Adipocyte (in vitro differentiated cells): Measurements from ENCODE around the gene PPTC7.
"Not testable (repeated sequence)": the region's sequence is repeated elsewhere in the genome, so short reads cannot be mapped to it uniquely, and the experiment has no call there.

Experiments
- DNase-seq: peaks from one replicate; pipeline ENCODE4 v3.0.0-alpha.2; 2015; ENCODE audit warnings: low read depth
- H3K27me3 ChIP-seq: replicated peaks from 2 replicates; pipeline ENCODE4 v1.7.0; 2013; ENCODE audit warnings: mild to moderate bottlenecking, low read length, moderate library complexity; ENCODE audit not compliant: control insufficient read depth, insufficient read depth
- H3K36me3 ChIP-seq: 2 replicates; pipeline ENCODE4 v1.7.0; 2013; ENCODE audit warnings: low read length, mild to moderate bottlenecking, moderate library complexity; ENCODE audit not compliant: control insufficient read depth, insufficient read depth, severe bottlenecking
- H3K4me1 ChIP-seq: 2 replicates; pipeline ENCODE4 v1.7.0; 2013; ENCODE audit warnings: mild to moderate bottlenecking, low read length, moderate library complexity; ENCODE audit not compliant: control insufficient read depth, insufficient read depth
- H3K4me3 ChIP-seq: 2 replicates; pipeline ENCODE4 v1.7.0; 2013; ENCODE audit warnings: mild to moderate bottlenecking, low read length, moderate library complexity
- H3K9ac ChIP-seq: 2 replicates; pipeline ENCODE4 v1.7.0; 2013; ENCODE audit warnings: mild to moderate bottlenecking, low read length, moderate library complexity
- H3K9me3 ChIP-seq: 2 replicates; pipeline ENCODE4 v1.7.0; 2013; ENCODE audit warnings: mild to moderate bottlenecking, low read length, moderate library complexity; ENCODE audit not compliant: control insufficient read depth

PPTC7 gene

DNA sequence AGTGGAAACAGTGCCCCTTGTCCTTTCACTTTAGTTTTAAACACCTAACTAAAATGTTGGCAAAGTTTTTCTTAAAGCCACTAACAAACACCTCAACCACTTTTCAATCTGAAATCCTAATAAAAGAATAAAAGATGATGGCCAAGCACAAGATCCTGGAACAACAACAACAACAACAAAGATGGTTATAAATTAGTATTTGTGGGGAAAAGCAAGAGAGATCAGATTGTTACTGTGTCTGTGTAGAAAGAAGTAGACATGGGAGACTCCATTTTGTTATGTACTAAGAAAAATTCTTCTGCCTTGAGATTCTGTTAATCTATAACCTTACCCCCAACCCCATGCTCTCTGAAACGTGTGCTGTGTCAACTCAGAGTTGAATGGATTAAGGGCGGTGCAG is 13.3 kb downstream of the PPTC7 start:
- peaks cover 32% of the 10 kb centered on the region for H3K4me1 ChIP-seq
- H3K36me3 ChIP-seq, DNase-seq: not testable (repeated sequence)

DNA sequence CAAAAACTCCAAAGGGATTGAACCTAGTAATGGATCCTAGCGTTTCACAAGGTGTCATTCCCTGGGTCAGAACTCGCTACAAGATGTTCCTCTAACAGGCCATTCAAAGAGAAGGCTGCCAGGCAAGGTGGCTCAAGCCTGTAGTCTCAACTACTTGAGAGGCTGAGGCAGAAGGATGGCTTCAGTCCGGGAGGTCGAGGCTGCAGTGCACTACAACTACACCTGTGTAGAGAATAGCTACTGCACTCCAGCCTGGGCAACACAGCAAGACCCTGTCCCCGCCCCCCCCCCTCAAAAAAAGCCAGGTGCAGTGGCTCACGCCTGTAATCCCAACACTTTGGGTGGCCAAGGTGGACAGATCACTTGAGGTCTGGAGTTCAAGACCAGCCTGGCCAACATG is 14.4 kb downstream of the PPTC7 start:
- no peak for DNase-seq
- no peak overlapping the region for H3K4me3 ChIP-seq
- no peaks in the 10 kb centered on the region for H3K27me3 ChIP-seq
- no peak overlapping the region for H3K9ac ChIP-seq
- H3K4me1 ChIP-seq = peaks cover 32% of the 10 kb centered on the region
- H3K9me3 ChIP-seq = no peaks in the 10 kb centered on the region
- no peaks in the 10 kb centered on the region for H3K36me3 ChIP-seq

More for the DNA sequence above, 13.3 kb downstream of the PPTC7 start:
- H3K9me3 ChIP-seq, H3K4me3 ChIP-seq, H3K27me3 ChIP-seq, H3K9ac ChIP-seq: not testable (repeated sequence)

DNA sequence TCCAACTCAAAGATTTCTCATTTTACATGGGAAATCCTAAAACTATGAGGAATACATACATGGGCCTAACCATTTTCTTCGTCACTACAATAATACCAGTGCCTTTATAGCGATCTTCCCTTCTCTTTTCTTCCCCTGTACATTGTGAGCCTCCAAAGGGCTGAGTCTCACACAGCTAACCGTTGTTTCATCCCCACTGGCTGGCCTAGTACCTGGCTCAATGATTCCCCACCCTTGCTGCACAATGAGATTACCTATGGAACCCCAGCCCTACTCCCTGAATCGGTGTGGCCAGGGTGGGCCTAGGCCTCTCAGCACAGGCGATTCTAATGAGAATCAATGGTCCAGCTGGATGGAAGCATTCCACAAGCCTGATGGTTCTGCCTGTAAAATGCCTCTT is 16.1 kb downstream of the PPTC7 start:
- H3K4me1 ChIP-seq = peaks cover 44% of the 10 kb centered on the region
- H3K9me3 ChIP-seq = no peaks in the 10 kb centered on the region
- H3K4me3 ChIP-seq = no peak overlapping the region
- no peaks in the 10 kb centered on the region for H3K36me3 ChIP-seq
- DNase-seq = no peak
- no peaks in the 10 kb centered on the region for H3K27me3 ChIP-seq
- H3K9ac ChIP-seq = no peak overlapping the region

DNA sequence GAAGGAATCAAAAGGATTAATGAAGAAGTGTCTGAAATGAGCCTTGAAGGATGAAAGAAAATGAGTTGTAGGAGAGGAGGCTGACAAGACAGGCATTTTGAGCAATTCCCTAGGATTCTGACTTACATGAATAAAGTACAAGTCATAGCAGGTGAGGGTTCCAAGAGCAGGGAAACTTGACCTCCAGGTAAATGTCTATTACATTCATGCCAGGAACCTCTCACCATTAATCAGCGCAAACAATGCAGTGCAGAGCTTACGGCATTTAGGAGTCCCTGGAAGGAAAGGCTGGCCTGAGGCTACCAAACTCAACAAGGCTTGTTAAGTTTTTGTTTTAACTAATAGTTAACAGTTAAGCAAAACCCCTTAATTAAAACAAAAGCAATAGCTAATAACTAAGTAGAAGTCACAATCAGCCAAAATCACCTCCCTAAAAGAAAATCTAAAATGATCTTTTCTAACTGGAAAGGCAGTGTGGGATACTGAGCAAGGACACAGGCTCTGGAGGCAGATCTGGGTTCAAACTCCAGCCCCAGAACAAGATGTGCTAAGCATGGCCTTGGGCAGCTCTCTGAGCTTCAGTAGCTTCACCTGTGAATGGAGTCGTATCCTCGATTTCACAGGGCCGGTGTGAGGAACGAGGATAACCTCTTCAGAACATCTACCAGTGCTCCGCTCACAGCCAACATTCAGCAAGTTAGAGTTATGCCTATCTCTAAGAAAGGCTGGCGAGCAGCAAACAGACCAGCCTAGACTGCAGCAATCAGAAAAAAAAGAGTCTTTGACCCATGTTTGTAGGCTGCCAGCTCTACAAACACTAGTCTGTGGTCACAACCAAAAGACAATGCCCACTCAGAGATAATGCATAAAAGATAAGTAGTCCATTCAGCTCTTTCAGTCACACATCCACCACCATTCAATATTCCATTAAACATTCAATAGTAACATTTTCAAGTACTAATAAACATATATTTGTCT is 16.9 kb downstream of the PPTC7 start:
- H3K4me1 ChIP-seq = peaks cover 52% of the 10 kb centered on the region
- DNase-seq = no peak
- no peak overlapping the region for H3K4me3 ChIP-seq
- H3K9me3 ChIP-seq = no peaks in the 10 kb centered on the region
- H3K36me3 ChIP-seq = no peaks in the 10 kb centered on the region
- no peak overlapping the region for H3K9ac ChIP-seq
- H3K27me3 ChIP-seq = no peaks in the 10 kb centered on the region

DNA sequence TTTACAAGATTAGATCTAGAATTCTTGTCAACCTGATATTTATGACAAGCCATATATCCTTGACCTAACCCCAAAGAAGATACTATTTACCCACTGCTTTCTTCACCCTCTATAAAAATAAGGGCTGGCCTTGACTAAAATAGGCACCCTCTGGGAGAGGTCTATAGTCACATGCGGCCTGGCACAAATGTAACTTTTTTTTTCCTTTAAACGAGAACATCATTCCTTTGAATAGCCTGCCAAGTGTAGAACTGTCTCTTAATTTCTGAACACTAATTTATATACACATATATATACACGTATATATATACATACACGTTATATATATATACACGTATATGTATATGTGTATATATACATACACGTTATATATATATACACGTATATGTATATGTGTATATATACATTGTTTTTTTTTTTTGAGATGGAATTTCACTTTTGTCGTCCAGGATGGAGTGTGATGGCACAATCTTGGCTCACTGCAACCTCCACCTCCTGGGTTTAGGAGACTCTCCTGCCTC is 18.6 kb downstream of the PPTC7 start:
- H3K9ac ChIP-seq = peak overlapping the region; percentile 35
- no peaks in the 10 kb centered on the region for H3K9me3 ChIP-seq
- H3K36me3 ChIP-seq = no peaks in the 10 kb centered on the region
- no peaks in the 10 kb centered on the region for H3K27me3 ChIP-seq
- peaks cover 62% of the 10 kb centered on the region for H3K4me1 ChIP-seq
- DNase-seq = no peak
- H3K4me3 ChIP-seq = peak overlapping the region; percentile 34

DNA sequence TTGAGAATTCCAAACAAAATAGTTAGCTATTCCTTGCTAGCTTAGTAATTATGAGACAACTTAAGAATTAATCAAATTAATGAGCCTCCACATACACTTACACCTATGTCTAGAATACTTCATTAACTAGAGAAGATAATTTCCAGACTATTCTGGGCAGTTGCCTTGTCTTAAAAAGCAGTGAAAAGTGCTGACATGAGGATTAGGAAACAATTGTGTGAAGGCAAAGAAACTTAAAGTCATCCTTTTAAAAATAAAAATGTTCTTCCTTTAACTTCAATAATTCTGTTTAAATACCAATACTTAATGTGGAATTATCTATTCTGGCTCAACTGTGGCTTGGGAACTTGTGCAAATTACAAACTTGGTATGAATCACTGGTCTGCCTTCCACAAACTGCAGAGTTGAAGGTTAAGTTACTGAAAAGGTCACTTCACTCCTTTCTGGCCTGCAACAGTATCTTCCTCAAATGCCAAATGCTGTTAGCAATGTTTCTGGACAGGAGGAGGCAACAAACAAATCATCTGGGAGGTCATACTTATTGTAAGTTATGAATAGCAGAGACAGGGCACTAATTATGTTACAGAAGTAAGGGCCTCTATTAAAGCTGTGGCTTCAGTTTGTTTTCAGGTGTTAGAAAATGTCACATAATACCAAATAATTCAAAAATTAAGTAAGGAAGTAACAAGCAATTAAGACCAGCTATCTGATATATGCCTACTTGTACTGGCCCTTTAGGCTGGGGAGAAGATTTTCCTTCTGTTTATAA is 19.2 kb downstream of the PPTC7 start:
- Histone ChIP-seq H3K36me3 (no peaks in the 10 kb centered on the region), H3K9me3 (no peaks in the 10 kb centered on the region), H3K4me3 (peak overlapping the region; percentile 34), H3K27me3 (no peaks in the 10 kb centered on the region), H3K4me1 (peaks cover 62% of the 10 kb centered on the region), H3K9ac (peak overlapping the region; percentile 35)
- peak; percentile 69 for DNase-seq

DNA sequence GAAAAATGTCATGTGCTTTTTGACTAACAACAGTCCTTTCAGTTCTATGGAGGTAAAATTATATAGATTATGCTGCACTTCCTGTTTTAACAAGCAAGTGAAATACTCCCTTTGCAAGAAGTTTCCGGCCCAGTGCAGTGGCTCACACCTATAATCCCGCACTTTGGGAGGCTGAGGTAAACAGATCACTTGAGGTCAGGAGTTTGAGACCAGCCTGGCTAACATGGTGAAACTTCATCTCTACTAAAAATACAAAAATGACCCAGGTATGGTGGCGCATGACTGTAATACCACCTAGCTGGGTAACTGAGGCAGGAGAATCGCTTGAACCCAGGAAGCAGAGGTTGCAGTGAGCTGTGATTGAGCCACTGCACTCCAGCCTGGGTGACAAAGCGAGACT is 20.7 kb downstream of the PPTC7 start:
- H3K36me3 ChIP-seq = not testable (repeated sequence)

DNA sequence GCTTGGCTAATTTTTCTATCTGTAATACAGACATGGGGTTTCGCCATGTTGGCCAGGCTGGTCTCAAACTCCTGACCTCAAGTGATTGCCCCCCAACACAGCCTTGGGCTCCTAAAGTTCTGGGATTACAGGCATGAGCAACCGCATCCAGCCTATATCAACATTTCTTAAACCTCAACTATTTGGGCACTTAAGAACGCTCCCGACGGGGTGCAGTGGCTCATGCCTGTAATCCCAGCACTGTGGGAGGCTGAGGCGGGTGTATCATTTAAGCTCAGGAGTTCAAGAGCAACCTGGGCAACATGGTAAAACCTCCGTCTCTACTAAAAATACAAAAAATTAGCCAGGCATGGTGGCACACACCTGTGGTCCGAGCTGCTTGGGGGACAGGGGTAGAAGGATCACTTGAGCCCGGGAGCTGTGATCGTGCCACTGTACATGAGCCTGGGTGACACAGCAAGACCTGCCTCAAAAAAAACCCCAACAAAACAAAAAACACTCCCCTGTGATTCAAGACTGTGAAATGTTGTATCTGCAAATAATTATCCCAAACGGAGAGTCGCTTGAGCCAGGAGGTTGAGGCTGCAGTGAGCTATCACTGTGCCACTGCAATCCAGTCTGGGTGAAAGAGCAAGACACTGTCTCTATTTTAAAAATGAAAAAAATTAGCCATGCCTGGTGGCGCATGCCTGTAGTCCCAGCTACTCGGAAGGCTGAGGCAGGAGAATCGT is 21.5 kb downstream of the PPTC7 start:
- H3K36me3 ChIP-seq = no peaks in the 10 kb centered on the region
- H3K27me3 ChIP-seq = no peaks in the 10 kb centered on the region
- H3K9me3 ChIP-seq = no peaks in the 10 kb centered on the region
- H3K9ac ChIP-seq = peak overlapping the region; percentile 80
- H3K4me1 ChIP-seq = peaks cover 72% of the 10 kb centered on the region
- peak; percentile 79 for DNase-seq
- peak overlapping the region; percentile 61 for H3K4me3 ChIP-seq

More for the DNA sequence above, 20.7 kb downstream of the PPTC7 start:
- H3K27me3 ChIP-seq, H3K9me3 ChIP-seq, DNase-seq: not testable (repeated sequence)
- Histone ChIP-seq H3K9ac (peak overlapping the region; percentile 80), H3K4me3 (peak overlapping the region; percentile 19), H3K4me1 (peaks cover 64% of the 10 kb centered on the region)

DNA sequence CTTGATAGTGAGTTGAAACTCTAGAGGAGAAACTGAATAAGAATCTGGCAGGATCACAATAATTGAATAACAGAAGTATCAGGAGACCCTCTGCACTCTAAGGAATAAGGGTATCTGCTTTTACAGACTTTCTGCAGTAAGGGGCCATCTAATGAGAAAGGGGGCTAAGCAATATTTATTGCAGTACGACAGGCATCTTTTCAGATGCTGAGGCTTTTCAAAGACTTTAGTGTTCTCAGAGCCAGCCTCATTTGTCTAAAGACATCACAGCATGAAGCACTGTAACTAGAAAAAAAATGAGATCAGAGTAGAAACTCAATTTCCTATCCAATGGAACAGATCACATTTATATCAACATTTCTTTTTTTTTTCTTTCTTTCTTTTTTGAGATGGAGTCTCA is 22.2 kb downstream of the PPTC7 start:
- Histone ChIP-seq H3K4me1 (peaks cover 73% of the 10 kb centered on the region), H3K9ac (no peak overlapping the region), H3K27me3 (no peaks in the 10 kb centered on the region), H3K36me3 (no peaks in the 10 kb centered on the region), H3K4me3 (no peak overlapping the region), H3K9me3 (no peaks in the 10 kb centered on the region)
- DNase-seq = no peak

DNA sequence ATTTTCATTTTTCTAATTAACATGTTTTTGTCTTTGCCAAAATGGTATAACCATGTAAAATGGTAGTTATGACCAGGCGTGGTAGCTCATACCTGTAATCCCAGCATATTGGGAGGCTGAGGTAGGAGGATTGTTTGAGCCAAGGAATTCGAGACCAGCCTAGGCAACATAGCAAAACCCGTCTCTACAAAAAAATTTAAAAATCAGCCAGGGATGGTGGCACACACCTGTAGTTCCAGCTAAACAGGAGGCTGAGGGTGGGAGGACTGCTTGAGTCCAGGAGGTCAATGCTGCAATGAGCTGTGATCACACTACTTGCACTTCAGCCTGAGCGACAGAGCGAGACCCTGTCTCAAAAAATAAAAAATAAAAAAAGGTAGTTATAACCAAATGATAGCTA is 23.1 kb downstream of the PPTC7 start:
- DNase-seq = no peak

DNA sequence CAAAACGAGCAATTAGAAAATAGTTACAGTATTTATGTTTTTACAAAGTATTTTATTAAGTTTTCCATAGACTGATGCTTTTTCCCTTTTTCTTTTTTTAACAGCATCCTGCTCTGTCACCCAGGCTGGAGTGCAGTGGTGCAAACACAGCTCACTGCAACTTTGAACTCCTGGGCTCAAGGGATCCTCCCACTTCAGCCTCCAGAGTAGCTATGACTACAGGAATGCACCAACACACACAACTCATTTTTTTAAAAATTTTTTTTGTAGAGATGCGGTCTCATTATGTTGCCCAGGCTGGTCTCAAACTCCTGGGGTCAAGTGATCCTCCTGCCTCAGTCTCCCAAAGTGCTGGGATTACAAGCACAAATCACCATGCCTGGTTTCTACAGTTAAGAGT is 24.2 kb downstream of the PPTC7 start:
- H3K4me1 ChIP-seq = peaks cover 74% of the 10 kb centered on the region
- not testable (repeated sequence) for H3K9me3 ChIP-seq, DNase-seq, H3K36me3 ChIP-seq, H3K9ac ChIP-seq, H3K4me3 ChIP-seq, H3K27me3 ChIP-seq

More for the DNA sequence above, 23.1 kb downstream of the PPTC7 start:
- H3K36me3 ChIP-seq = no peaks in the 10 kb centered on the region
- no peak overlapping the region for H3K4me3 ChIP-seq
- no peak overlapping the region for H3K9ac ChIP-seq
- no peaks in the 10 kb centered on the region for H3K9me3 ChIP-seq
- H3K27me3 ChIP-seq = no peaks in the 10 kb centered on the region
- peaks cover 74% of the 10 kb centered on the region for H3K4me1 ChIP-seq
